HG03558 (cell line): ENCODE measurements around the gene NKD1.

ENCODE experiments used
- ATAC-seq: cut with Tn5 transposase; IDR thresholded peaks from one replicate; pipeline ENCODE4 v1.9.1; 2021; ENCODE audit warnings: moderate number of reproducible peaks; ENCODE audit not compliant: unreplicated experiment; ENCODE audit errors: extremely low read depth

Gene NKD1

GRCh38 chr16:50555269-50555875, 7.2 kb downstream of the NKD1 start:
- no peak for ATAC-seq

GRCh38 chr16:50555952-50556673, 7.9 kb downstream of the NKD1 start:
- no peak for ATAC-seq

GRCh38 chr16:50557046-50557445, 8.8 kb downstream of the NKD1 start:
- no peak for ATAC-seq

- no peak for ATAC-seq
Measured at GRCh38 chr16:50558913-50559312, 10.7 kb downstream of the NKD1 start.

- no peak for ATAC-seq
Measured at GRCh38 chr16:50559342-50559741, 11.1 kb downstream of the NKD1 start.

- no peak for ATAC-seq
Measured at GRCh38 chr16:50559804-50560514, 11.8 kb downstream of the NKD1 start.

- ATAC-seq, result no peak
Measured at GRCh38 chr16:50560903-50561863, 13.0 kb downstream of the NKD1 start.

GRCh38 chr16:50562657-50563056, 14.5 kb downstream of the NKD1 start:
- no peak for ATAC-seq

- ATAC-seq, result no peak
Measured at GRCh38 chr16:50563989-50564388, 15.8 kb downstream of the NKD1 start.

GRCh38 chr16:50565428-50565827, 17.2 kb downstream of the NKD1 start:
- ATAC-seq, result no peak

GRCh38 chr16:50566014-50566962, 18.1 kb downstream of the NKD1 start:
- ATAC-seq, result no peak

- no peak for ATAC-seq
Measured at GRCh38 chr16:50567651-50568050, 19.5 kb downstream of the NKD1 start.

- ATAC-seq, result no peak
Measured at GRCh38 chr16:50568187-50568815, 20.1 kb downstream of the NKD1 start.

- no peak for ATAC-seq
Measured at GRCh38 chr16:50570354-50570753, 22.2 kb downstream of the NKD1 start.

GRCh38 chr16:50570808-50571598, 22.8 kb downstream of the NKD1 start:
- no peak for ATAC-seq

- no peak for ATAC-seq
Measured at GRCh38 chr16:50571786-50572185, 23.6 kb downstream of the NKD1 start.

- no peak for ATAC-seq
Measured at GRCh38 chr16:50572700-50573099, 24.5 kb downstream of the NKD1 start.

- no peak for ATAC-seq
Measured at GRCh38 chr16:50573279-50573678, 25.1 kb downstream of the NKD1 start.
